Heart right ventricle (tissue), 16 donors: ENCODE data around the gene GTF2E1. TPM values are rescaled to one million over a fixed set of nuclear protein-coding genes. Genes with fewer than 3 reads are reported as not detected.

Experiments
- ATAC-seq, 8 donors: fragments of 200-7000 bp; cut with Tn5 transposase; one replicate each; pipeline ENCODE4 v1.9.1; 2020; ENCODE audit warnings: mild to moderate bottlenecking in 8 of 8, moderate library complexity in 8 of 8, moderate number of reproducible peaks in 1 of 8
- DNase-seq, 2 donors: peaks; one replicate each; pipeline ENCODE4 v3.0.0-alpha.2; 2020
- H3K27ac ChIP-seq, 10 donors: fragments of 200-600 bp; sonication (generic) in 2 of 10; one replicate each; pipeline versions ENCODE4 v1.5.0 to v1.8.0; 2020 to 2022; ENCODE audit warnings: mild to moderate bottlenecking in 3 of 10
- H3K27me3 ChIP-seq, 7 donors: fragments of 200-600 bp; one replicate each; pipeline ENCODE4 v1.8.0; 2021 to 2022; ENCODE audit warnings: mild to moderate bottlenecking in 2 of 7
- H3K36me3 ChIP-seq, 9 donors: fragments of 200-600 bp; sonication (generic) in 1 of 9; one replicate each; pipeline versions ENCODE4 v1.5.0 to v1.8.0; 2020 to 2022; ENCODE audit warnings: mild to moderate bottlenecking in 2 of 9
- H3K4me1 ChIP-seq, 9 donors: fragments of 200-600 bp; sonication (generic) in 1 of 9; one replicate each; pipeline versions ENCODE4 v1.5.0 to v1.8.0; 2020 to 2022; ENCODE audit warnings: mild to moderate bottlenecking in 4 of 9
- H3K4me3 ChIP-seq, 10 donors: fragments of 200-600 bp; sonication (generic) in 2 of 10; one replicate each; pipeline versions ENCODE4 v1.5.0 to v1.8.0; 2020 to 2022; ENCODE audit warnings: mild to moderate bottlenecking in 7 of 10, moderate library complexity in 2 of 10
- H3K9me3 ChIP-seq, 11 donors: fragments of 200-600 bp in 10 of 11; sonication (generic) in 2 of 11; one replicate each; pipeline versions ENCODE4 v1.5.0 to v1.8.0; 2013 to 2022; ENCODE audit warnings: mild to moderate bottlenecking in 2 of 11, control low read depth in 1 of 11, moderate library complexity in 1 of 11
- CTCF ChIP-seq, 9 donors: fragments of 200-600 bp; sonication (generic) in 2 of 9; IDR thresholded peaks; one replicate each; pipeline versions ENCODE4 v1.5.0 to v1.8.0; 2021 to 2022; ENCODE audit warnings: antibody characterized with exemption in 9 of 9, mild to moderate bottlenecking in 5 of 9, moderate library complexity in 1 of 9
- WGBS, 2 donors: extraction: QIAGEN DNeasy Blood & Tissue Kit; methylation state at CpG; one replicate each; pipeline ENCODE4 v1.1.7; 2013; ENCODE audit warnings: inconsistent platforms in 1 of 2; 5-methylcytosine and 5-hydroxymethylcytosine counted together
- intact Hi-C, 10 donors: fragments of 100-400 bp; cut with DNase I; formaldehyde crosslinking; loops; one replicate each; pipeline versions ENCODE4 v1.11.1 to v1.14.2; 2022
- polyA plus RNA-seq, 2 donors: library from polyadenylated mRNA; stranded (reverse); fragments of 200-250 nt; gene quantifications; one replicate each; pipeline ENCODE4 v1.2.3, GENCODE V29; 2013
- total RNA-seq, 10 donors: library from RNA; stranded (reverse); fragmentation: NEBNext Ultra II Directional in 3 of 10; extraction: Animal tissue kit (Norgen Biotek cat#: 25700) in 3 of 10; gene quantifications; one replicate each; pipeline versions ENCODE4 v1.2.1 to v1.2.4, GENCODE V29; 2021 to 2023
- donor health status: Arrhythmogenic right ventricular cardiomyopathy.
- donor health status: ischemic (EF 13 %, LVEDD 7.1; RV severe dilation, severe dysfunction).
- donor health status: healthy with polysubstance abuse.
- donor health status: DM: no; HTN: yes; CAD: no.
- donor health status: DM: no; HTN: no; CAD: no.
- donor health status: ischemic (EF 25% LVEDD 6.9; RV normal size, moderate dysfunction).
- donor health status: ischemic (EF 25% LVEDD 5.7; RV mildly dilated, moderate dysfunction).
- donor health status: healthy.
- donor health status: DM: yes; HTN: yes; CAD: no.
- donor health status: Ischemic cardiomyopathy.
- donor health status: ischemic (EF 35%, LVEDD 5.7; RV mildly dilated, moderate dysfunction).
- donor health status: nonischemic (EF 11% LVEDD 7.7; RV severe dilation, severe dysfunction).
- donor health status: DM: yes; HTN: yes; CAD: no.
- donor health status: PGD.
- donor health status: ischemic (EF 29% LVEDD 5.4; RV normal size, mild dysfunction).
- donor health status: nonischemic (EF 23%, LVEDD 6.1; RV moderate dilation, normal function).

Gene GTF2E1
- total and polyA plus RNA-seq, 12 donors: 3.7 to 16.2 (median 11.3) TPM

GRCh38 chr3:120801484-120801883 lies 58.9 kb downstream of the GTF2E1 start:
- 74 to 81% methylated on average over 2 of the region's 2 CpGs for WGBS, 2 donors
- Histone ChIP-seq H3K27me3 (peaks cover 0 to 6% (median 0%) of the 10 kb centered on the region in 7 donors), H3K4me3 (no peak overlapping the region), H3K27ac (no peak overlapping the region), H3K9me3 (no peaks in the 10 kb centered on the region), H3K36me3 (no peaks in the 10 kb centered on the region), H3K4me1 (no peaks in the 10 kb centered on the region)
- DNase-seq: no peak
- intact Hi-C loops: no loop called here
- ATAC-seq: no peak
- TF ChIP-seq CTCF (IDR thresholded peaks at IDR 0.05): no peak

GRCh38 chr3:120802916-120803315 lies 60.4 kb downstream of the GTF2E1 start:
- intact Hi-C loops: no loop called here
- Histone ChIP-seq H3K9me3 (no peaks in the 10 kb centered on the region), H3K27me3 (peaks cover 0 to 6% (median 0%) of the 10 kb centered on the region in 7 donors), H3K4me3 (no peak overlapping the region), H3K4me1 (no peaks in the 10 kb centered on the region), H3K27ac (no peak overlapping the region), H3K36me3 (no peaks in the 10 kb centered on the region)
- no peak for TF ChIP-seq CTCF (IDR thresholded peaks at IDR 0.05)
- WGBS, 2 donors: 67 to 68% methylated on average over 3 of the region's 3 CpGs
- DNase-seq (no peak), ATAC-seq (no peak)

- peaks cover 0 to 14% (median 0%) of the 10 kb centered on the region in 7 donors for H3K27me3 ChIP-seq
- no peaks in the 10 kb centered on the region for H3K36me3 ChIP-seq
- TF ChIP-seq CTCF (IDR thresholded peaks at IDR 0.05): no peak
- WGBS, 2 donors: 80 to 88% methylated on average over 4 of the region's 4 CpGs
- H3K27ac ChIP-seq: no peak overlapping the region
- H3K4me3 ChIP-seq: no peak overlapping the region
- intact Hi-C loops: no loop called here
- DNase-seq: no peak
- no peak for ATAC-seq
- no peaks in the 10 kb centered on the region for H3K9me3 ChIP-seq
- no peaks in the 10 kb centered on the region for H3K4me1 ChIP-seq
These were observed 74.2 kb downstream of the GTF2E1 start for GRCh38 chr3:120816728-120817127.

GRCh38 chr3:120820748-120821147 lies 78.2 kb downstream of the GTF2E1 start:
- Histone ChIP-seq H3K4me1 (no peaks in the 10 kb centered on the region), H3K27me3 (peaks cover 0 to 14% (median 0%) of the 10 kb centered on the region in 7 donors), H3K27ac (no peak overlapping the region), H3K9me3 (no peaks in the 10 kb centered on the region), H3K36me3 (no peaks in the 10 kb centered on the region), H3K4me3 (no peak overlapping the region)
- ATAC-seq (no peak), DNase-seq (no peak)
- WGBS, 2 donors: 56 to 81% methylated on average over 3 of the region's 3 CpGs
- intact Hi-C loops: no loop called here
- TF ChIP-seq CTCF (IDR thresholded peaks at IDR 0.05): no peak
